ENCODE results near the gene ZFPM1. TPM values are rescaled to one million over a fixed set of nuclear protein-coding genes. Genes with fewer than 3 reads are reported as not detected.

Gene ZFPM1
- total RNA-seq, 2 donors from 2014 or later: 4.1 to 21.5 TPM

DNA sequence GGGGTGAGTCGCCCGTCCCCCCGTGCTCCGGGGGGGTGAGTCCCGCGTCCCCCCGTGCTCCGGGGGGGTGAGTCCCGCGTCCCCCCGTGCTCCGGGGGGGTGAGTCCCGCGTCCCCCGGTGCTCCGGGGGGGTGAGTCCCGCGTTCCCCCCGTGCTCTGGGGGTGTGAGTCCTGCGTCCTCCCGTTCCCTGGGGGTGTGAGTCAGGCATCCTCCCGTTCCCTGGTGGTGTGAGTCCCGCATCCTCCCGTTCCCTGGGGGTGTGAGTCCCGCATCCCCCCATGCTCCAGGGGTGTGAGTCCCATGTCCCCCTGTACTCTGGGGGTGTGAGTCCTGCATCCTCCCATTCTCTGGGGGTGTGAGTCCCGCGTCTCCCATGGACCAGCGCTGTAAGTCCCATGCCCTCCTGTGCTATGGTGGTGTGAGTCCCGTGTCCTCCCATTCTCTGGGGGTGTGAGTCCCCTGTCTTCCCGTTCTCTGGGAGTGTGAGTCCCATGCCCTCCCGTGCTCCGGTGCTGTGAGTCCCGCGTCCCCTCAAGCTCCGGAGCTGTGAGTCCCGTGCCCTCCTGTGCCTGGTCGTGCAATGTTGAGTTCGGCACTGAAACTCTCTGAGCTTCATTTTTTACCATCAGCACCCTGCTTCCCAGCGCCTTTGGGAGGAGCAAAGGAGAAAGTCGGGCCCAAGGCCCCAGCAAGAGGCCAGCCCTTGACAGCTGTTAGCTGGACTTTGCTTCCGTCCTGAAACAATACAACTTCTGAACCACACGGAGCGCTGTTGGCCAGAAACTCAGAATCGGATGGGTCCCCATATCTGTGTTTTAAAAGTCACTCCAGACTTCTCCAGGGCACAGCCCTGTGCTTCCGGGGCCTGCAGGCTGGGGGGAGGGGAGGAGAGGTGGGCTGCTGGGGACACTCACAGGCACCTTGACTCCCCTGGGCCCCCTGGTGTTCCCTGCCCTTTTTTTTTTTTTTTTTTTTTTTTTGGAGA is 105.7 kb downstream of the ZFPM1 start:
- H3K4me3 ChIP-seq: no peak overlapping the region
- H3K4me1 ChIP-seq (replicated peaks): no peaks in the 10 kb centered on the region
- intact Hi-C loops (cut with DNase I): no loop called here
- peak; percentile 23 for DNase-seq (ENCODE audit: low spot score)
- no peaks in the 10 kb centered on the region for H3K9me3 ChIP-seq
- H3K27ac ChIP-seq: no peak overlapping the region
- TF ChIP-seq, protein P1, sequence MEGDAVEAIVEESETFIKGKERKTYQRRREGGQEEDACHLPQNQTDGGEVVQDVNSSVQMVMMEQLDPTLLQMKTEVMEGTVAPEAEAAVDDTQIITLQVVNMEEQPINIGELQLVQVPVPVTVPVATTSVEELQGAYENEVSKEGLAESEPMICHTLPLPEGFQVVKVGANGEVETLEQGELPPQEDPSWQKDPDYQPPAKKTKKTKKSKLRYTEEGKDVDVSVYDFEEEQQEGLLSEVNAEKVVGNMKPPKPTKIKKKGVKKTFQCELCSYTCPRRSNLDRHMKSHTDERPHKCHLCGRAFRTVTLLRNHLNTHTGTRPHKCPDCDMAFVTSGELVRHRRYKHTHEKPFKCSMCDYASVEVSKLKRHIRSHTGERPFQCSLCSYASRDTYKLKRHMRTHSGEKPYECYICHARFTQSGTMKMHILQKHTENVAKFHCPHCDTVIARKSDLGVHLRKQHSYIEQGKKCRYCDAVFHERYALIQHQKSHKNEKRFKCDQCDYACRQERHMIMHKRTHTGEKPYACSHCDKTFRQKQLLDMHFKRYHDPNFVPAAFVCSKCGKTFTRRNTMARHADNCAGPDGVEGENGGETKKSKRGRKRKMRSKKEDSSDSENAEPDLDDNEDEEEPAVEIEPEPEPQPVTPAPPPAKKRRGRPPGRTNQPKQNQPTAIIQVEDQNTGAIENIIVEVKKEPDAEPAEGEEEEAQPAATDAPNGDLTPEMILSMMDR (IDR thresholded peaks at IDR 0.05): peak in 2 of 4 experiments; percentile 35 to 44
- TF ChIP-seq POLR2A (IDR thresholded peaks at IDR 0.05): no peak
- 46% methylated on average over 29 of the region's 45 CpGs for WGBS
- no peaks in the 10 kb centered on the region for H3K36me3 ChIP-seq
- no peaks in the 10 kb centered on the region for H3K27me3 ChIP-seq (replicated peaks; ENCODE audit: insufficient read depth)

DNA sequence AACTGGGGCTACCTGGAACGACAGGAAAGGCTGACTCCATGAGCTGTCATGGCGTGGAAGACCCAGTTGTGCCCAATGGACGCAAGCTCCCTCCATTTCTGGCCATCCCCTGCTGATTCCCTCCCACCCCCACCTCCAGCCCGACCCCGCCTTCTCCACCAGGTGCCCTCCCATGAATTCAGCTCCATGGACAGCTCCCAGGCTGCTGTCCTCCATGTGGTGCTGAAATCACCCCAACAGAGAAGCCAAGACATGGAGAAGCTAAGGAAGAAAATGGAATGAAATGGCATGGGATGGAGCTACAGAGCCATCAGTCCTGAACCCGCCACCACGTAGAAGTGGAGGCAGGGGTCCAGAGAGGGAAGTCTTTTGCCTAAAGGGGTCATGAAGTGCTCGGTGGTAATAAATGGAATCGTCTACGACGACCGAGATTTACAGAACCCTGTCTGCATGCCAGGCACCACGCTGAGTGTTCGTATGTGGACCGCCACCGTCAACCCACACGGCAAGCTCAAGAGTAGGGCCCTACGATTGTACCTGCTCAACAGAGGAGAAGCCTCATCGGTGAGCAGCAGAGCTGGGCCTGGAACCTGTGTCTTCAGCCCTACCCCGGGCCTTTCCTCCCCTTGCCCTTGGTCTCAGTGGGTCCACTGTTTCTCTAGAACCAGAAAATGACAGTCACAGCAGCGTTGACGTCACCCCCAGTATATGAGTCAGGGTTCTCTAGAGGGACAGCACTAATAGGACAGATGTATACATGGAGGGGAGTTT is 107.8 kb downstream of the ZFPM1 start:
- Histone ChIP-seq H3K4me3 (no peak overlapping the region), H3K36me3 (no peaks in the 10 kb centered on the region), H3K27ac (no peak overlapping the region), H3K4me1 (replicated peaks) (no peaks in the 10 kb centered on the region), H3K27me3 (replicated peaks; ENCODE audit: insufficient read depth) (no peaks in the 10 kb centered on the region), H3K9me3 (no peaks in the 10 kb centered on the region)
- whole genome bisulfite sequencing: 63% methylated on average over 22 of the region's 22 CpGs
- TF ChIP-seq POLR2A (IDR thresholded peaks at IDR 0.05): no peak
- no peak for DNase-seq (ENCODE audit: low spot score)
- intact Hi-C loops (cut with DNase I): loop anchor here (10.0 kb wide), 1 partner anchor 116 kb away; no protein-coding TSS in a partner anchor

DNA sequence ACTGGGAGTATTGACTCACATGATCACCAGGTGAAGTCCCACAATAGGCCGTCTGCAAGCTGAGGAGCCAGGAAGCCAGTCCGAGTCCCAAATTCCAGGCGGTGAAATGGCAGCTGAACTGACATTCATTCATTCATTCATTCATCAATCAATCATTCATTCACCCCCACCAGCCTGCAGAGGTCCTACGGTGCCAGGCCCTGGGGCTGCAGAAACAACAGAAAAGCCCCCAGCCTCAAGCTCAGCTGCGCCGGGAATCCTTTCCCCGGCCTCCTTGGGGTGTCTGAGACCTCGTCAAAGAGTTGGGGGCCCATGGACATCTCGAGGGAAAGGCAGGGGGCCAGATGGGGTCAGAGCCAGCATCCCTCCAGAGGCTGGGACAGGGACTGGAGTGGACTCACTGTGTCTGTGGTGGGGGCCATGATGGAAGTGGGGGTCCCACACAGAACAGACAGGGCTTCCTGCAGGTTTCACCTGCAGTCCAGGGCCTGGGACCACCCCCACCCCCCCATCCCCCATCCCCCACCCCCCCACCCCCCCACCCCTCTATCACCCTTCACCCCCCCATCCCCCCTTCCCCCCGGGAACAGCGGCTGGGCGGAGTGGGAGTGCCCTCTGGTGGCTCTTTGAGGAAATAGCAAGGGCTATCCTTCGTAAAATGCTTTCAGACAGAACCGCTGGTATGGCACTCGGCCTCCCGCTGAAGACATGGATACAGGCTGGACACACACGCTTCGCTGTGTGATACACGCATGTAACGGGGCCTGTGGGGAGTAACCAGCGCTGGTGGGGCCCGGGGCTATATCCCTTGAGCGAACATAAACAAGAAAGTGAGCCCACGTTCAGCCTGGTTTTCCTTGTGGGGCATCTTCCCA is 108.6 kb downstream of the ZFPM1 start:
- 31% methylated on average over 20 of the region's 24 CpGs for WGBS
- H3K4me1 ChIP-seq (replicated peaks): no peaks in the 10 kb centered on the region
- intact Hi-C loops (cut with DNase I): loop anchor here (10.0 kb wide), 1 partner anchor 117 kb away; no protein-coding TSS in a partner anchor
- H3K27me3 ChIP-seq (replicated peaks; ENCODE audit: insufficient read depth): no peaks in the 10 kb centered on the region
- no peak overlapping the region for H3K27ac ChIP-seq
- H3K36me3 ChIP-seq: no peaks in the 10 kb centered on the region
- H3K9me3 ChIP-seq: no peaks in the 10 kb centered on the region
- no peak overlapping the region for H3K4me3 ChIP-seq
- no peak for TF ChIP-seq POLR2AphosphoS5 (IDR thresholded peaks at IDR 0.05)
- TF ChIP-seq, protein P1 (IDR thresholded peaks at IDR 0.05): peak; percentile 21 to 62 (median 54)
- peak; percentile 19 for DNase-seq (ENCODE audit: low spot score)

DNA sequence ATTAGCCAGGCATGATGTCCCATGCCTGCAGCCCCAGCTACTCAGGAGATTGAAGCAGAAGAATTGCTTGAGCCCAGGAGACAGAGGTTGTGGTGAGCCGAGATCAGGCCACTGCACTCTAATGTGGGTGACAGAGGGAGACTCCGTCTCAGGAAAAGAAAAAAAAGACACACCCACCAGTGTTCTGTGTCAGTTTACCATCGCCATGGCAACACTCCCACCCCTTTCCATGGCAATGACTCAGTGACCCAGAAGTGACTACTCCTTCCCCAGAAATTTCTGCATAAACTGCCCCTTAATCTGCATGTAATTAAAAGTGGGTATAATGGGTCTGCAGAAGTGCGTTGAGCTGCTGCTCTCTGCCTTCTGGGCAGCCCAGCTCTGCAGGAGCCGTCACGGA is 113.1 kb downstream of the ZFPM1 start:
- 62% methylated on average over 6 of the region's 6 CpGs for WGBS
- H3K4me3 ChIP-seq: no peak overlapping the region
- H3K27me3 ChIP-seq (replicated peaks; ENCODE audit: insufficient read depth): no peaks in the 10 kb centered on the region
- no peaks in the 10 kb centered on the region for H3K9me3 ChIP-seq
- peaks cover 4% of the 10 kb centered on the region for H3K4me1 ChIP-seq (replicated peaks)
- TF ChIP-seq POLR2A (IDR thresholded peaks at IDR 0.05) (no peak), POLR2AphosphoS5 (IDR thresholded peaks at IDR 0.05) (no peak)
- TF ChIP-seq, protein P1 (IDR thresholded peaks at IDR 0.05): no peak
- H3K27ac ChIP-seq: no peak overlapping the region
- intact Hi-C loops (cut with DNase I): loop anchor here (10.0 kb wide), 1 partner anchor 121 kb away; no protein-coding TSS in a partner anchor
- no peaks in the 10 kb centered on the region for H3K36me3 ChIP-seq
- no peak for DNase-seq (ENCODE audit: low spot score)

All from prostate gland (tissue), 2 donors.